ENCODE measurements around the gene MMP24OS. TPM values are rescaled to one million over a fixed set of nuclear protein-coding genes. Genes with fewer than 3 reads are reported as not detected.
"Not testable (repeated sequence)": the region's sequence is repeated elsewhere in the genome, so short reads cannot be mapped to it uniquely, and the experiment has no call there.

Gene MMP24OS
- total RNA-seq, 3 donors from 2014 or later = 90.9 to 156 (median 124) TPM

DNA sequence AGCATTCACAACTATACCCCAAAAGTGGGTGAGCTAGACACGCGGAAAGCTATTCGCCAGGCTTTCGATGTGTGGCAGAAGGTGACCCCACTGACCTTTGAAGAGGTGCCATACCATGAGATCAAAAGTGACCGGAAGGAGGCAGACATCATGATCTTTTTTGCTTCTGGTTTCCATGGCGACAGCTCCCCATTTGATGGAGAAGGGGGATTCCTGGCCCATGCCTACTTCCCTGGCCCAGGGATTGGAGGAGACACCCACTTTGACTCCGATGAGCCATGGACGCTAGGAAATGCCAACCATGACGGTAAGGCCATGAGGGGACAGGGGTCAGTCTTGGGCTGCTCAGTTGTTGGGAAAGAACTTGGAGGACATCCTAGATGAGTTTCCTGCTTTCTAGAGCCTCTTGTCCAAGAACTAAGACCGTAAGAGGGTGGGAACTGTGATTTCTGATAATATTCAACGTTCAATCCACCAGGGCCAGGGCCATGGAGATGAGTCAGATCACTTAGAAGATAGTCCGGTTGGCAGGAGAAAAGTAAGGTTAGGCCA, 23.4 kb downstream of the MMP24OS start:
- H3K36me3 ChIP-seq (ENCODE audit: low read depth) = no peaks in the 10 kb centered on the region
- TF ChIP-seq, protein P1, sequence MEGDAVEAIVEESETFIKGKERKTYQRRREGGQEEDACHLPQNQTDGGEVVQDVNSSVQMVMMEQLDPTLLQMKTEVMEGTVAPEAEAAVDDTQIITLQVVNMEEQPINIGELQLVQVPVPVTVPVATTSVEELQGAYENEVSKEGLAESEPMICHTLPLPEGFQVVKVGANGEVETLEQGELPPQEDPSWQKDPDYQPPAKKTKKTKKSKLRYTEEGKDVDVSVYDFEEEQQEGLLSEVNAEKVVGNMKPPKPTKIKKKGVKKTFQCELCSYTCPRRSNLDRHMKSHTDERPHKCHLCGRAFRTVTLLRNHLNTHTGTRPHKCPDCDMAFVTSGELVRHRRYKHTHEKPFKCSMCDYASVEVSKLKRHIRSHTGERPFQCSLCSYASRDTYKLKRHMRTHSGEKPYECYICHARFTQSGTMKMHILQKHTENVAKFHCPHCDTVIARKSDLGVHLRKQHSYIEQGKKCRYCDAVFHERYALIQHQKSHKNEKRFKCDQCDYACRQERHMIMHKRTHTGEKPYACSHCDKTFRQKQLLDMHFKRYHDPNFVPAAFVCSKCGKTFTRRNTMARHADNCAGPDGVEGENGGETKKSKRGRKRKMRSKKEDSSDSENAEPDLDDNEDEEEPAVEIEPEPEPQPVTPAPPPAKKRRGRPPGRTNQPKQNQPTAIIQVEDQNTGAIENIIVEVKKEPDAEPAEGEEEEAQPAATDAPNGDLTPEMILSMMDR (IDR thresholded peaks at IDR 0.05) = no peak
- DNase-seq (no peak), ATAC-seq (no peak)
- H3K4me3 ChIP-seq = no peak overlapping the region
- intact Hi-C loops (cut with DNase I, micrococcal nuclease) = no loop called here
- H3K9me3 ChIP-seq = no peaks in the 10 kb centered on the region
- H3K4me1 ChIP-seq (ENCODE audit: low read depth) = peaks cover 4% of the 10 kb centered on the region

DNA sequence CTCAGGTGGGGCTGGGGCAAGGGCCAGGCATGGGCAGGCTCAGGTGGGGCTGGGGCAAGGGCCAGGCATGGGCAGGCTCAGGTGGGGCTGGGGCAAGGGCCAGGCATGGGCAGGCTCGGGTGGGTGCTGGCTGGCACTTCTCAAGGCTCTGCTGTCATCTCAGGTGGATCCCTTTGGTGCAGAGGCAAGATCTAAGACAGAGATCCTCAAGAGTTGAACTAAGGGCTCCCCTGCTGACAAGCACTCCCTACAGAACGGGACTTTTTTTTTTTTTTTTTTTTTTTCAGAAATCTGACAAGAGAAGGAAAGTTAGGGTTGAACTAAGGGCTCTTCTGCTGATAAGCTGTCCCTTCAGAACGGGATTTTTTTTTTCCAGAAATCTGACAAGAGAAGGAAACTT, 24.9 kb downstream of the MMP24OS start:
- peak; percentile 35 for ATAC-seq
- intact Hi-C loops (cut with DNase I, micrococcal nuclease) = no loop called here
- DNase-seq = no peak
- H3K36me3 ChIP-seq (ENCODE audit: low read depth) = no peaks in the 10 kb centered on the region
- H3K4me1 ChIP-seq (ENCODE audit: low read depth) = peaks cover 4% of the 10 kb centered on the region
- H3K9me3 ChIP-seq = no peaks in the 10 kb centered on the region
- TF ChIP-seq, protein P1 (IDR thresholded peaks at IDR 0.05) = no peak
- no peak overlapping the region for H3K4me3 ChIP-seq

DNA sequence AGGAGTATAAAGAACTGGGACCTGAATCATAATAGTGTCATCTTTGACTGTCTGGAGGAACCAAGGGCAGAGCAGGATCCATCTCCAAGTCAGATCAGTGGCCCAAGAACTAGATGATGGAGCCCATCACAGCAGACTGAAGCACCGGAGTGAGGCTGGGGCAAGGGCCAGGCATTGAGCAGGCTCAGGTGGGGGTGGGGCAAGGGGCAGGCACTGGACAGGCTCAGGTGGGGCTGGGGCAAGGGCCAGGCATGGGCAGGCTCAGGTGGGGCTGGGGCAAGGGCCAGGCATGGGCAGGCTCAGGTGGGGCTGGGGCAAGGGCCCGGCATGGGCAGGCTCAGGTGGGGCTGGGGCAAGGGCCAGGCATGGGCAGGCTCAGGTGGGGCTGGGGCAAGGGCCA, 25.3 kb downstream of the MMP24OS start:
- H3K36me3 ChIP-seq (ENCODE audit: low read depth); H3K4me1 ChIP-seq (ENCODE audit: low read depth); ATAC-seq; DNase-seq; intact Hi-C loops (cut with DNase I, micrococcal nuclease); H3K4me3 ChIP-seq; H3K9me3 ChIP-seq: not testable (repeated sequence)

DNA sequence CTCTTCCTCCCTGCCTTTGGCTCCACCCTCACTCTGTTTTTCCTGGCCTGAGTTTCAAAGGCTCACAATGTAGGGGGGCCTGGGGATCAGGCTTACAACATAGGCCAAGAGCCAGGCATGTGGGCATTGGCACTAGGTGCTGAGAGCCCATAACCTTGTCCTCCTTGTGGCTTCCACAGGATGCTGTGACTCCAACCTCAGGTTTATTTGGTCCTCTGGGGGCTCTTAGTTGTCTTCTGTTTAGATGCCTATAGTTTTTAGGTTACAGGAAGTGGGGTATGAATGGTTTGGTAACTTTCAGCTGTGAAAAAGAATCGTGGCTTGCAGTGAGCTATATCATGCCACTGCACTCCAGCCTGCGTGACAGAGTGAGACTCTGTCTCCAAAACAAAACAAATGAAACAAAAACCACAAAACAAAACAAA, 25.9 kb downstream of the MMP24OS start:
- ATAC-seq = peak; percentile 69
- intact Hi-C loops (cut with DNase I, micrococcal nuclease) = no loop called here
- no peak overlapping the region for H3K4me3 ChIP-seq
- TF ChIP-seq, protein P1 (IDR thresholded peaks at IDR 0.05) = no peak
- DNase-seq = no peak
- H3K36me3 ChIP-seq (ENCODE audit: low read depth) = no peaks in the 10 kb centered on the region
- no peaks in the 10 kb centered on the region for H3K9me3 ChIP-seq
- peaks cover 4% of the 10 kb centered on the region for H3K4me1 ChIP-seq (ENCODE audit: low read depth)

DNA sequence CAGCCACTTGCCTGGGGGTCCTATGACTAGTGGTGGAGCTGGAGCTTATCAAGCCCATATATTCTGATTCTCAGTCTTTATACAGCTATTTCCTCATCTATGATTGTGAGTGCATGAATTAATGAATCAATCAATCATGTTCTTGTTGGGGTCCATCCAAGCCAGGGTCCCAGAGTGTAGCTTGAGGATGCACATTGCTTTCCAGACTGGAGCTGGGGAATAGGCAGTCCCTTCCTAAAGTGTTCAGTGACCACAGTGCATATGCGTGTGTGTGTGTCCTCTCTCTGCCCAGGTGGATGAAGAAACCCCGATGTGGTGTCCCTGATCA, 26.3 kb downstream of the MMP24OS start:
- Histone ChIP-seq H3K4me1 (ENCODE audit: low read depth) (peaks cover 4% of the 10 kb centered on the region), H3K9me3 (no peaks in the 10 kb centered on the region), H3K36me3 (ENCODE audit: low read depth) (no peaks in the 10 kb centered on the region), H3K4me3 (no peak overlapping the region)
- no peak for DNase-seq
- ATAC-seq = no peak
- TF ChIP-seq, protein P1 (IDR thresholded peaks at IDR 0.05) = no peak
- intact Hi-C loops (cut with DNase I, micrococcal nuclease) = no loop called here

DNA sequence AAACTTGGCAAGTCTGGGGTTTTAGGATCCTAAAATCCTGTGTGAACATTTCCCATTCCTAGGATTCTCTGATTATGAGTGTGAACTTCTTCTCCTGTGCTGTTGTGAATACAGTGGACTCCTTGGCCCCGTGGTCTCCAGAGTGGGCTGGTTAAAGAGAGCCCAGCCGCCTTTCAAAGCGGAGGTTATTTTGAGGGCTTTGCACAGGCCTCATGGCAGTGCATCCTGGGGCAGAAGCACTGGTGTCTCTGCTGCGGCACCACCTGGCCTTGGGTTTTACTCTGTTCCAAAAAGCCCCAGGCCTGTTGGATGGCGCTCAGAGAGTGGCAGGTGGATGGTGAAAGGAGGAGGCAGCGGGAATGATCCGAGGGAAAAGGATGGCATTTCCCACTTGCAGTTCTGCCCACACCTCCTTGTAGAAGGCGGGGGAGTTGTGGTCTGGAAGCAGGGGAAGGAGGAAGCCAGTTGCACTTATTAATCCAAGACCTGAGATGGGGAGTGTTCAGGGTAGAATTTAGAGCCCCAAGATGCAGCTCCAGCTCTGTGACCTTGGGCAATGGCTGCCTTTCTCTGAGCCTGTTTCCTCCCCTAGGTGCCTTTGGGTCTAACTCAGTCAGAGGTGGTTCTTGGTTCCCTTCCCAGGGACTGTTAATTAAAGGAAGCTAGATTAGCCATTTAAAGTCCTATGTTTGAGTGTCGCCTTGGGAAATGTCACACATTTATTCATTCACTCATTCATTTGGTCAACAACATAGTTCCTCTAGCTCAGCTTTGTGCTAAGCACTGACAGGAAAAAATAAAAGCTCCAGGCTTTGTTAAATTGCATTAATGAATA, 29.1 kb downstream of the MMP24OS start:
- Histone ChIP-seq H3K4me3 (no peak overlapping the region), H3K9me3 (no peaks in the 10 kb centered on the region), H3K36me3 (ENCODE audit: low read depth) (no peaks in the 10 kb centered on the region), H3K4me1 (ENCODE audit: low read depth) (peaks cover 4% of the 10 kb centered on the region)
- TF ChIP-seq, protein P1 (IDR thresholded peaks at IDR 0.05) = no peak
- ATAC-seq (no peak), DNase-seq (no peak)
- intact Hi-C loops (cut with DNase I, micrococcal nuclease) = no loop called here
